ENCODE results near the gene ARHGEF1.
A peak's percentile ranks its signal among the peaks of the same experiment; 100 is the strongest.
"Not testable (repeated sequence)": the region's sequence is repeated elsewhere in the genome, so short reads cannot be mapped to it uniquely, and the experiment has no call there.

The ARHGEF1 gene

DNA sequence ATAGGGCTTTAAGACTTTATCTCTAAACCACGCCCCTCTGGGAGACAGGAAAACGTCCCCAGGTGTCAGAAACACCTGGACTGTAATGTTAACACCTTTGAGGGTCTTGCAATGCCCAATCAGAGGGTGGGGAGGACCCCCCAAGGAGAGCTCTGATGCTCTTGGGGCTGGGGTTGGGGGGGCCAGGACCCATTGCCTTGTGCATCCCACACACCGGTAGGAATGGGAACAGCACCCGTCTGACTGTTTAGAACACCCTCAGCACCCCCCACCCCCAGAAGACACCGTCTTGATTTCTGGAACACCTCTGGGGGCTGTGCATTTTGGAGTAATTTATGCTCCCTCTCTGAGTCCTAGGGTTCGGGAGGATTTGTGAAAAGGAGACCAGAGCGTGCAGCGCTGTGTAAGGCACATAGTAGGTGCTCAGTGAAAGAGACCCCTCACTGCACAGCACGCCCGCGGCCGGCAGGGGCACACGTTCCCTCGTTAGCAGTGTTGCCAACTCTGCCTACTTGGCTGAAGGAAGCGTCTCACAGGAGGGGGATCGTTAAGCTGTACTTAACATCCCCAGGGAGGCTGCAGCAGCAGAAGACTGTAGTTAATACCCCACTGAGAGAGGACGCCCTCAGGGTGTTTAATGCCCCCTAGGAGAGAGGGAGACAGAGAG is 48.1 kb downstream of the ARHGEF1 start:
- DNase-seq (ENCODE audit: low spot score), result no peak

DNA sequence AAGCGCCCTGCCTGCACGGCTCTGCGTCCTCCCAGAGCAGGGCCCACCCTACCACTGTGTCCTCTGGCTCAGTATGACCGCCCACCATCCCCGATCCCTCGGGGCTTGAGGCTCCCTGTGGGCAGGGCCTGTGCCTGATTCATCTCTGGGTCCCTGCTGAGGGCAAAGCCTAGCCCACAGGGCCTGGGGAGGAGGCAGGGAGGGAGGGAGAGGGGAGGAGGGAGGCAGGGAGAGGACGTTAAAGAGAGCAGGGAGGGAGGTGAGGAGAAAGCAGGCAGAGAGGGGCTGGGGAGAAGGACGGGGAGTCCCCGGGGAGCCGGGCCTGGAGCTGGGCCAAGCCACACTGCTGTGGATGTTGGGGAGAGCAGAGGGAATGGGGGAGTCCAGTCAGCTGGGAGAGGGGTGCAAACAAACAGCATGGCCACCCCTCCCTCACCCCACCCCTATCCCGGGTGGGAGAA is 49.3 kb downstream of the ARHGEF1 start:
- no peak for DNase-seq (ENCODE audit: low spot score)

DNA sequence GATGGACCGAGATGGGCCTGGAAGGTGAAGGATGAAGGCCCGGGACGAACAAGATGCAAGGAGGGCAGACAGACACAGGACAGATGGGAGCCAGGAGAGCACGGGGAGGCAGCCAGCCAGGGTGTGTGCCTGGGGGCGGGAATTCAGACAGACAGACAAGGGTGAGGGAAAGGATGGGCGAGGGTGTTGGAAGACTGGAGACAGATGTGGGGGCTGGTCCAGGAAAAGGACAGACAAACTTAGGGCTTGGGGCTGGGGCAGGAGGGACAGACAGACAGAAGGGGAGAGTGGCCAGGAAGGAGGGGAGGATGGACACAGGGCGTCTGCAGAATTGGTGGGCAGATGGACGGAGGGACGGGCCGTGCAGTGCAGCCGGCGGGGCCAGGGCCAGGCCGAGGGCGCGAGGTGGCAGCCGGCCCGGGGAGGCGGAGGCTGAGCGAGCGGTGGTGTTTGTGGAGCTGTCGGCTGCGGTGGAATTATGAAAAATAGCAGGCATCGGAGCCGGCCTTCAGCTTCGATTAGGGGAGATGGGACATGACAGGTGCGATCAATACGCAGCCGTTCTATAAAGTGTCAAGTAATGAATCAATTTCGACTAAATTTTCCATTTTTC is 49.8 kb downstream of the ARHGEF1 start:
- no peak for DNase-seq (ENCODE audit: low spot score)

DNA sequence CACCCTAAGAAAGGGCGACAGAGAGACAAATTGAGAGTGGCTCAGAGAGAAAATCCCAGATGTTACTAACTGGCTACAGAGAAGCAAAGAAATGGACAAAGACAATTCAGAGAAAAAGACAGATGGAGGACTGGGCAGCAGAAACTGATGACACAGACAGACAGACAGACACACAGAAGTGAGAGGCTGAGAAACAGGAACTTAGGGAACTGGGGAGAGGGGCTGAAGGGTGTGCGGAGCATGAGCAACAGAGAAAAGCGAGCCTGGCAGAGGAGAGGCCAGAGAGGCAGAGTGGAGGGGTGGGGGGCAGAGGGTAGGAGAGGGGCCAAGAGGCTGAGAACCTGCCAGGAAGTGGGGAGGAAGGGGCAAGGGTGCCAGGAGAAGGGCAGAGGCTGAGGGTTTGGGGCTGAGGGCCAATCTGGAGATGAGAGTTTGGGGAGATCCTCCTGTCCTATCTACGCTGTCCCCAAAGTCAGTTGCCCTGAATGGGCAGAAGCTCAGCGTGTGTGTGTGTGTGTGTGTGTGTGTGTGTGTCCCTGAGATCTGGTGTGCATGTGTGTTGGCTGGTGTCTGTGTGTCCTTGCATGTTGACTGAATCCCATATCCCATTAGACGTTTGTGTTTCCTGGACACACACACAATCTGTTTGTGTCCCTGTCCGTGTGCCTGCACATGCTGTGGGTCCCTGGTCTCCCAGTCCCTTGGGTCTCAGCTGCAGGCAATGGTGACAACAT is 50.9 kb downstream of the ARHGEF1 start:
- DNase-seq (ENCODE audit: low spot score), result no peak

DNA sequence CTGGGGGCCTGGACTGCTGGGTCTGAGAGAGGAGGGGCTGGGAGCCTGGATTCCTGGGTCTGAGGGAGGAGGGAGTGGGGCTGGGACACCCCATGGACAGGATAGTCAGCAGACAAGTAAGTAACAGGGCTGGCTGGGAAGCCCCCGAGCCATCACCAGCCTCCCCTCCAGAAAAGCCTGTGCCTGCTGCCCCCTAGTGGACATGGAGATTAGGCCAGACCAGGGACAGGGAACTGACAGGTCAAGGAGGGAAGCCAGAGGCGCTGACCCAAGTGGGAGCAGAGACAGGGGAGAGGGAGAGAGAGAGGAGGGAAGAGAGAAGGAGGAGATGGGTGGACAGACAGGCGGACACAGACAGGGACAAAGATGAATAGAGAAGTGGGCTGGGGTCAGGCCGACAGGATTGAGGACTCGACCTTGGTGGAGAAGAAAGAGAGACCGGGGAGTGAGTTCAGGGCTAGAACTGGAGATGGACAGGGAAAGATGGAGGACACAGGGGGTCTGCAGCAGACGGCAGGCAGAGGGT is 51.9 kb downstream of the ARHGEF1 start:
- peak; percentile 63 for DNase-seq (ENCODE audit: low spot score)

DNA sequence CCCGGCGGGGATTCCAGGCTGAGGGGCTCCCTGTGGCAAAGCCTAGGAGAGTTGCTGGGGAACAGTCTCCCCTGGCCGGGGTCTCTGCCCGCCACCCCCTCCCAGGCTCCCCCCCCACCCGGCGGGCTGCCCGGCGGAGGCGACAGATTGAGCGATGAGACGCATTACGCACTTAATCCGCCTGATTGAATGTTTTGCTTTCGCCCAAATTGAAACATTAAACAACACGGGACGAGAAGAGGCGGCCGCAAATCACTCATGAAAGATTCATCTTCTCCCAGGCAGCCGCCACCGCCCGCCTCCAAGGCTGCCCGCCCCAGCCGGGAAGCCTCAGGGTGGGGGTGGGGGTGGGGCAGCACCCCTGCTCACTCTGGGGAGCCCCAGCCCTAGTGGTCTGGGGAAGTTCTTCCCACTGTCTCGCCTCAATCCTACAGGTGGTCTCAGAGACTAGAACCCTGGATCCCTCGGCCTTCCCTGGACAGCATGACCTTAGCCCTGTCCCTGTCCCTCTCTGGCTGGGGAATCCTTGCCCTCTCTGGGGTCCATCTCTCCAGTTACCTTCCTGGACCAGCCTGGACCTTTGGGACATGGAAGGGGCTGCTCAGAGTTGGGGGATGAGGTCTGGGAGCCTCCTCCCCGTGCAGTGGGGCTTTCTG is 52.9 kb downstream of the ARHGEF1 start:
- no peak for DNase-seq (ENCODE audit: low spot score)

DNA sequence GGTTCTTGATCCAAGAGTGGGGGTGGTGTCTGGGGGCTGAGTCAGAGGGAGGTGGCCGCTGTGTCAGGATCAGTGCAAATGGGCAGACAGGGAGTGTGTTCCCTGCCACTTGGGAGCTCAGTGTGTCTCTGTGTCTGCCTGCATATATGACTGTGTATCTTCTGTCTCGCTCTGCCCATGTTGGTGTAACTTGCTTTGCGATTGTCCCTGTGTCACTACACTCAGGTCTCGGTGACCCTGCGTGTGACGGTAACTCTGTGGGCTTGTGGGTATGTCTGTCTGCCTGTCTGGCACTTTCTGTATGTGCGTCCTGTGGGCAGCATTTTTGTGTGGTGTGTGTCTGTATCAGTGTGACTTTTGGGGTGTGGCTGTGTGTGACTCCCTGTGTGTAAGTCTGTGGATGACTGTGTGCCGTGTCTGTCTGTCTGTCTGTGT is 53.4 kb downstream of the ARHGEF1 start:
- DNase-seq (ENCODE audit: low spot score), result no peak

DNA sequence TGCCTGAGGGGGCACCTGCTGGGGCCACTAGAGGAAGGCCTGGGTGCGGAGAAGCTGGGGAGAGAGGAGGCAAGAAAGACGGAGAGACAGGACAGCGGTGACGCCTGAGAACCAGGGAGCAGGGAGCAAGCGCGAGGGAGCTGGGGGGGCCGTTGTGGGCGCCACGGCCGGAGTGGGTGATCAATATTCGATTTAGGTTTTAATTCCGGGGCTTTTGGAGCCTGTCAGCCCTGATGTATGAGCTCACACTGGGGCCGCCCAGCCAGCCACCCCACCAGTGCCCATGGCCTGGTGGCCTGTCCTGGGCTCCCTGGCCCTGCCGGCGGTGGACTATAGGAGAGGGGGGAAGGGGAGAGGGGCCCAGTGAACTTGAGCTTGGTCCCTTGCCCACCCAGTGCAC is 54.0 kb downstream of the ARHGEF1 start:
- DNase-seq (ENCODE audit: low spot score), result no peak

DNA sequence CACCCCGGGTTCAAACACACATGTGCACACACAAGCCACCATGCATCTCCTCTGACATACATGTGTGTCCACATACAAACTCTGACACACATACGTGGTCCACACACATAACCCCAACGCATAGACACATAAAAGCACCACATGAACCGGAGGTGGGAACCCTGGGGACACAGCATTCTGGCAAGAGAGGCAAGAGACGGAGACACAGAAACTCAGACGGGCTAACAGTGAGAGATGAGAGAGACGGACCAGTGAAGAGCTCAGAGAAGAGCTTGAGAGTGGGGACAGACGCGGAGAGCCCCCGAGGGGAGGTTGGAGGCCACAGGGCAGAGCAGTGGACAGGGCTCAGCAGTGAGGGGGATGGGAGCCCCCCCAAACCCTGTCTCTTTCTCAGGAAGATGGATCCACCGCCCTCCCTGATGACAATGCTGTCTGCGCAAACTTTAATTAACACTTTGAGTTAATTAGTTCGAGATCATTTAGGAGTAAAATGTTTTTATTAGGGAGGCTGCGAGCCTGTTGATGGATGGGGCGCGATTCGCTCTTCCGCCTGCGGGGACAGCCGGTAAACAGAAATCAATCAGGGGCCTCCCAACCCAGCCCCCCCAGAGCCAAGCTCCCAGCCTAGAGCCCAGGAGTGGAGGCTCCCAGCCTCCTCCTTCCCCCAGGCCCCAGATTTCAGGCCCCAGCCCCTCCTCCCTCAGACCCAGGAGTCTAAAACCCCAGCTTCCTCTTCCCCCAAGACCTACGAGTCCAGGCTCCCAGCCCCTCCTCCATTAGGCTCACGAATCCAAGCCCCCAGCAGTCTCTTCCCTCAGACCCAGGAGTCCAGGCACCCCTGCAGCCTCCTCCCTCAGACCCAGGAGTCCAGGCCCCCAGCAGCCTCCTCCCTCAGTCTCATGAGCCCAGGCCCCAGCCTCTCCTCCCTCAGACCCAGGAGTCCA is 54.8 kb downstream of the ARHGEF1 start:
- DNase-seq (ENCODE audit: low spot score), result no peak

DNA sequence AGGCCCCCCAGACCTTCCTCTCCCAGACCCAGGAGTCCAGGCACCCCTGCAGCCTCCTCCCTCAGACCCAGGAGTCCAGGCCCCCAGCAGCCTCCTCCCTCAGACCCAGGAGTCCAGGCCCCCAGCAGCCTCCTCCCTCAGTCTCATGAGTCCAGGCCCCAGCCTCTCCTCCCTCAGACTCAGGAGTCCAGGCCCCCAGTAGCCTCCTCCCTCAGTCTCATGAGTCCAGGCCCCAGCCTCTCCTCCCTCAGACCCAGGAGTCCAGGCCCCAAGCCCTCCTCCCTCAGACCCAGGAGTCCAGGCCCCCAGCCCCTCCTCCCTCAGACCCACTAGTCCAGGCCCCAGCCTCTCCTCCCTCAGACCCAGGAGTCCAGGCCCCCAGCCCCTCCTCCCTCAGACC is 56.2 kb downstream of the ARHGEF1 start:
- not testable (repeated sequence) for DNase-seq (ENCODE audit: low spot score)

DNA sequence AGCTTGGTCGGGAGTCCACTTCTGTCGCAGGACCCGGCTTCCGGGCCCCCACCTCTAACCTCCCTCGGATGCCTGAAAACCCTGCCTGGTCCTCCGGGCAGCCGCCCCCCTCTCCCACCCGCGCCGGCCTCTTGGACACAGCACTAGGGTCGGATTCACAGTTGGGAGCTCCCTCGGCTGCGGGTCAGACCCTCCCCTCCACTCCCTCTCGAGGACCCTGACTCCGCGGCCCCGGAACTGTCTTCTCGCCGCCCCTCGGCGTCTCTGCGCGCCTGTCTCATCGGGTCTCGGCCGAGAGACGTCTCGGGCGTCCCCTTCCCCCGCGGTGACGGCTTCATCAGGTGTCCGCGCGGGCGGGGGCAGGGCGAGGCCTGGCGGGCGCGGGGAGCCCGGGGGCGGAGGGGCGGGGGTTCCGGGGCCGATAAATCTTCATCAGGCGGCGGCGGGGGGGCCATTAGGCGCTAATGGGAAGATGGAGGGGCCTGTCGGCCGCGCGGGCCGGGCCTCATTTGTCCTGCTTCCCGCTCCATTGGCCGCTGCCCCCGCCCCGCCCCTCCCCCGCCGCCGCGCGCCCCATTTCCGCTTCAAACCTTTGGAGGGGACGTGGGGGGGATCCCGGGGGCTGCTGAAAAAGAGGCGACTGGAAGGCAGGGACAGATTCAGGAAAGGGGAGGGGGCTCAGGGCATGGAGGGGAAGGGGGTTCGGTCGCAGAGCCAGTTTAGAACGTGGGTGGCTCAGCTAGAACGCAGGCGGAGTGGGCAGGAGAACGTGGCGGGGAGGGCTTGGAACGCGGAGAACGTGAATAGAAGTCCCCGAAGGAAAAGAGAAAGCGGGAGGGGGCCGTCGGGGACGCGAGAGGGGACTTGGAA is 57.1 kb downstream of the ARHGEF1 start:
- no peak for DNase-seq (ENCODE audit: low spot score)

DNA sequence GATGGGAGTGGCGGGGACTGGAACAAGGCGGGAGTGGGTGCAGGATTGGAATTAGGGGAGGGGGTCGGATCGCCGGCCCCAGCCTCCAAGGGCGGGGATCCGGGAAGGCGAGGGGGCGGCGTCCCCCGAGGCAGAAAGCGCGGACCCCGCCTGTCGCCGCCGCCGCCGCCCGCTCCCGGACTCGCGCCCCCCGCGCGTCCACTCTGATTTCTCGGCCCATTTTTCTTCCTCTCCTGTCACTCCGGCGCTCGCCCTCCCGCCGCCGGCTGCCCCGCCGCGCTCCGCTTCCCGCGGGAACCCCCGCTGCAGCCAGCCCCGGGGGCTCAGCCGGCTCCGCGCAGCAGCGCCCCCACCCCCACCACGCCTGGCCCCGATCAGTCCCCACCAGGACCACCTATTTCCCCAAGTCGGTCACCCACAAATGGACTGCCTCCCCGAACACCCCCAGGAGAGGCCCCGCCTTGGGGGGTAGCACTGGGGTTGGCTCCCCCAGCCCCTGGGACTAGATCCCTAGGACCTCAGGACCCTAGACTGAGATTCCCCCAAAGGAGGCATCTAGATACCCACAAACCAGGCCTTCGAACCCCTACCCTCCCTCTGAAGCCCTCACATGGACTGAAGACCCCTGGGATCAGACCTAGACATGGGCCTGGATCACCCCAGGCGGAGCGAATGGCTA is 57.9 kb downstream of the ARHGEF1 start:
- no peak for DNase-seq (ENCODE audit: low spot score)

DNA sequence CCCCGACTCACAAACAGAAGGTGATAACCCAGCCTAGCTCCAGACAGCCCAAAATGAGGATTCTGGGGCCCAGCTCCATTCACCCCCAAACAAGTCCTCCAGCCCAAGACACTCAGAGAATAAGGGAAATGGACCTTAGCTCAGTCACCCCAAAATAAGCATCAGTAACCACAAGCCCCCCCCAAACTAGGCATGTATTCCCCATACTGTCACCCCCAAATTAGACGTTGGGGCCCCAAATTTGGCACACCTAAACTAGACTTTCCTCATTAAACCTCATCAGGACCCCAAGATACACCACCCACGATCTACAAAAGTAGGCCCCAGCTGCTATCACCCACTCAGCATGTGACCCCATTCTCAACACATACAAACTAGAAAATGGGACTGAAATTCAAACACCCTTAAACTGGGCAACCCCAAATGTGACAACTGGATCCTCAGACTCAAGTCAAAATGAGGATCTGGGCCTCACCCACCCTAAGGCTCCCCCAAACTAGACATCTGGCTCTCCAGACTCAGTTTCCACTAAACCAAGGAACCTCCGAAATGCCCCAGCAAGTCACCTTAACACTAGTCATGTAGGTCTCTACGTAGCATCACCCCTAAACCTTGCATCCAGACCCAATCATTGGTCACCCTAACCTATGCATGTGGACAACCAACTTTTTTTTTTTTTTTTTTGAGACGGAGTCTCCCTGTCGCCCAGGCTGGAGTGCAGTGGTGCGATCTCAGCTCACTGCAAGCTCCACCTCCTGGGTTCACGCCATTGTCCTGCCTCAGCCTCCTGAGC is 58.6 kb downstream of the ARHGEF1 start:
- DNase-seq (ENCODE audit: low spot score), result no peak

DNA sequence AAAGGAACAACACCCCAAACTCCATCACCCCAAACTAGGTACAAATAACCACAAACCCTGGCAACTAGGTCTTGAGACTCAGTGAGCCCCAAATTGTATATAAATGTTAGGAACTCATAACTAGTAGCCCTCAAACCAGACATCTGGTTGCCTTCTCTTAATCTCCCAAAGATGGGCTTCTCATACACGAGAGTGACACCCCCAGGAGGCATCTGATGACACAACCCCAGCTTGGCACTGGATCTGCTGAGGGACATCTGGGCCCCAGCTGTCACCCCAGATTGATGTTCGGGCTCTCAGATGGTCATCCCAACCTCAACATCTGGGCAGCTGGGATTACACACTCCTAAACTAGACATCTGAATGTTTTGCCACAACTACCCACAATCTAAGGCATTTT is 61.4 kb downstream of the ARHGEF1 start:
- no peak for DNase-seq (ENCODE audit: low spot score)

DNA sequence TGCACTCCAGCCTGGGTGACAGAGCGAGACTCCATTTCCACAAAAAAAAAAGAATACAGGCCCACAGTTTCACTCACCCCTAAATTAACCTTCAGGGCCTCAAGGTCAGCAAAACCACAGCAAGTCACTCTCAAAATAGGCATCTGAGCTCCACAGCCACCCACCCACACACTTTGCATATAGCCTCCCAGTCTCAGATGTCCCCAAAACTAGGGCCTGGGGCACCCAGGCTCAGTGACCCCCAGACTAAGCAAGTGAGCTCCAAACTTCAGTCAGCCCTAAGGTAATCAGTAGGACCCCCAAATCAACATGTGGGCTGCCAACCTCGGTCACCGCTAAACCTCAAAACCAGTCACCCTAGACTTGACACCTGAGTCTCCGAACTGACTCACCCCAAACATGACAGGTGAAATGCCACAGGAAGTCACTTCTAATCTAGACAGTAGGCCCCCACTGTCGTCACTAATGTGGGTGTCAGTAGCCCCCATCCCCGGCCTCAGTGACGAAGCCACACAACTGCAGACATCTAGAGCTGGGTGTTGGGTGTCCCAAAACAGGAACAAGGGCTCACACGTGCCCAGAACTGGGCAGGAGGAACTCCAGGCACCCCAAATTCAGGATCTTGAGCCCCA is 62.3 kb downstream of the ARHGEF1 start:
- DNase-seq (ENCODE audit: low spot score), result no peak

DNA sequence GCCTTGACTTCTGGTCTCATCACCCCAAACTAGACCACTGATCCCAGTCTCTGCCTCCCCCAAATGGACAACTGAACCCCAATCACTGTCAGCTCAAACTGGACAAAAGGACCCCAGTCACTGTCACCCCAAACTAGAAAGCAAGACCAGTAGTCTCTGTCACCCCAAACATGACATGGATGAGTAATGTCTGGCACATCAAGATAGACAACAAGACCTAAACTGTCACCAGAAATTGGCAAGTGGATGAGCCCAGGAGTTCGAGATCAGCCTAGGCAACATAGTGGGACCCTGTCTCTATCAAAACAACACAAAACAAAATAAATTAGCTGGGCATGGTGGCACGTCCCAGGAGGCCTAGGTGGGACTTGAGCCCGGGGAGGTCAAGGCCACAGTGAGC is 64.1 kb downstream of the ARHGEF1 start:
- no peak for DNase-seq (ENCODE audit: low spot score)

DNA sequence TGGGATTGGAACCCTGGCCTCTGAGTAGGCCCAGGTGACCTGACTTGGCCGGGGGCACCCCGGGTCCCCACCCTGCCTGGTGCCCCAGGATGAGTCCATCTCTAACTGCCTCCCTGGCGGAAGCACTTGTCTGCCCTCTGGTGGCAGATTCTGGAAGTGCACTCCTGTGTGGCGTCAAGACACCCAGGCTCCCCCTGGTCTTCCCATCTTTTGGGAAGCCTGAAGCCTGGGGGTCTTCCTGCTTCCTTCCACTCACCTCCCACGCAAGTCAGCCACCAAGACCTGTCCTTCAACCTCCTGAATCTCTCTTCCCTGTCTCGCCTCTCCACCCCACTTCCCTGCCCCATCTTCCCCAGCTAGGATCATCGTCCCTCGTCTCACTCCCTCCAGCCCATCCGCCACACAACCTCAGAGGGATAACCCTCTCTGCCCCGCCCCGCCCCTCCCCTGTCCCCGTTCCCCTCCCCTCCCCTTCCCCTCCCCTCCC is 68.7 kb downstream of the ARHGEF1 start:
- peak; percentile 71 for DNase-seq (ENCODE audit: low spot score)

DNA sequence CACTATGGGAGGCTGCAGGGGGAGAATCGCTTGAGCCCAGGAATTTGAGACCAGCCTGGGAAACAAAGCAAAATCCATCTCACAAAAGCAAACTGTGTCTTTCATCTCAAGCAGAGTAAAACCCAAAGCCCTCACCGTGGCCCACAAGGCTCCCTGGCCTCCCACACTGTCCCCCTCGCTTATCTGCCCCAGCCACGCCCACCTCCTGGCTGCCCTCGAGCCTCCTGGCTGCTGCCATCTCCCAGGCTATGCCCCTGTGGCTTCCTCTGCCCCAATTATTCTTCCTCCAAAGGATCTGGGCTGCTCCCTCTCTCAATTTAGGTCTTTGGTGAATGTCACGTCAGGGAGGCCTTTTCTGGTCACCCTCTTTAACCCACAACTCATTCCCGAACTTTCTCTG is 72.5 kb downstream of the ARHGEF1 start:
- DNase-seq (ENCODE audit: low spot score), result no peak

Measured in LoVo (cell line).